ENCODE measurements around the gene GOLGA8A.
"Not testable (repeated sequence)": the region's sequence is repeated elsewhere in the genome, so short reads cannot be mapped to it uniquely, and the experiment has no call there.

The GOLGA8A gene

GRCh38 chr15:34408973-34409372 lies 28.6 kb downstream of the GOLGA8A start:
- DNase-seq, result not testable (repeated sequence)

GRCh38 chr15:34403899-34404298 lies 33.7 kb downstream of the GOLGA8A start:
- DNase-seq, result not testable (repeated sequence)

GRCh38 chr15:34403160-34403598 lies 34.4 kb downstream of the GOLGA8A start:
- DNase-seq, result not testable (repeated sequence)

DNA sequence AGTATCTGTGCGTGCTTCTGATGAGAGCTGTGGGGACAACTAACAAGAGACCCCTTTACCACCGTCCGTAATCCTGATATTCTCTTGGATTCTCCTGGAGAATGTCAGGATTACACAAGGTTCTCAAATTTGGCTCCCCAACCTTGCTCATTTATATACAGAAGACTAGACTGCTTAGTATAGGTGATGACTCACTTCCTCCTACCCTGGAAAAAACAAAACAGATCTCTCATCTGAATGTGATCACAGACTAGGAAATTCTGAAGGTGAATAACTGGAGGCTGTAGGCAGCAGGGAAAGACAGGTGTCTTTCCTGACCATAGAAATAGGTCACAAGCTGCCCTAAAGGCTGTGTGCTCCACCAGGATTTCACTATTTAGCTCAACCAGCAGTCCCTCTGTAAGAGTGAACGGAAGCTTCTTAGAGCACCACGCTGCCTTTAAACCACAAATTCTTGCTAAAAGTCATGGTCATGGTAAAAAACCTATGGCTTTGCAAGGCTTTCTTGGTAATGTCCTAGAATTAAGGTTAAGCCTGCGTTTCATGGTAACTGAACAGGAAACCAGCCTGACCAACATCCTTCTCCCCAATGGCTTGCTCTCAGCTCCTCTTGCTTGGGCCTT lies 39.9 kb downstream of the GOLGA8A start:
- not testable (repeated sequence) for DNase-seq

DNA sequence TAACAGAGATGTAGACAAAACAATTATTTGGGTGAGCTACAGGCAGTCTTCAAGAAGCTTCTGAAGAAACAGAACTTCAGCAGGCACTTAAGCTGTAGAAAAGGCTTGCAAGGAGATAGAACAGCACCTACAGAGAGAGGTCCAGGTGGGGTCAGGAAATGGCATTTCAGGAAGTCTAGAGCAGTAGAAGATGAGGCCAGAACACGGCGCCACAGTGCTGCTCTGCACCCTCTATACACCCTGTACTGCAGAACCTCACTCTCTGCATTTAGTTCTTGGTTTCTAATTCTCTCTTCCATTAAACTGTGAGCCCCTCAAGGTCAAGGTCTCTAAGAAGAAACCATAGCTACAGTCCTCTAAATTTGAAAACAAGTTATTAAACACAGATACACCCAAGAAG lies 44.6 kb downstream of the GOLGA8A start:
- DNase-seq, result not testable (repeated sequence)

GRCh38 chr15:34389594-34390086 lies 48.0 kb downstream of the GOLGA8A start:
- not testable (repeated sequence) for DNase-seq
